Measurements from ENCODE around the gene CADPS2.

DNA sequence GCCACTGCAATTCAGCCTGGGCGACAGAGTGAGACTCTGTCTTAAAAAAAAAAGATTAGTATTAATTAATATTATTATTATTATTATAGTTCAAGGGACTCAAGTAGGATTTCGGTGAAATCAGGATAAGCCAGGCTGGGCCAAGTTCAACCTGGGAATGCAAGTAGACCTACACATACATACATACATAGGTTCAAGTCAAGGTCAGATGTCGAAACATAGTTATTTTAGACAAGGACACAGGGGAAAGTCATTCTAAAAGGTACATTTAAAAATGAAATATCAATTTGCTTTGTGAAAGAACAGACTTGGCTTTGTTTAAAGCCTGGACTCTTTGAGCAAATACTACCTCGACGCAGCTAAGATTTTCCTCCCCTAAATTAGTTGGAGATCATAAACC lies 336.7 kb downstream of the CADPS2 start:
- TF ChIP-seq, protein P1, sequence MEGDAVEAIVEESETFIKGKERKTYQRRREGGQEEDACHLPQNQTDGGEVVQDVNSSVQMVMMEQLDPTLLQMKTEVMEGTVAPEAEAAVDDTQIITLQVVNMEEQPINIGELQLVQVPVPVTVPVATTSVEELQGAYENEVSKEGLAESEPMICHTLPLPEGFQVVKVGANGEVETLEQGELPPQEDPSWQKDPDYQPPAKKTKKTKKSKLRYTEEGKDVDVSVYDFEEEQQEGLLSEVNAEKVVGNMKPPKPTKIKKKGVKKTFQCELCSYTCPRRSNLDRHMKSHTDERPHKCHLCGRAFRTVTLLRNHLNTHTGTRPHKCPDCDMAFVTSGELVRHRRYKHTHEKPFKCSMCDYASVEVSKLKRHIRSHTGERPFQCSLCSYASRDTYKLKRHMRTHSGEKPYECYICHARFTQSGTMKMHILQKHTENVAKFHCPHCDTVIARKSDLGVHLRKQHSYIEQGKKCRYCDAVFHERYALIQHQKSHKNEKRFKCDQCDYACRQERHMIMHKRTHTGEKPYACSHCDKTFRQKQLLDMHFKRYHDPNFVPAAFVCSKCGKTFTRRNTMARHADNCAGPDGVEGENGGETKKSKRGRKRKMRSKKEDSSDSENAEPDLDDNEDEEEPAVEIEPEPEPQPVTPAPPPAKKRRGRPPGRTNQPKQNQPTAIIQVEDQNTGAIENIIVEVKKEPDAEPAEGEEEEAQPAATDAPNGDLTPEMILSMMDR (IDR thresholded peaks at IDR 0.05) = no peak
- TF ChIP-seq EP300 (IDR thresholded peaks at IDR 0.05) (no peak), POLR2AphosphoS5 (IDR thresholded peaks at IDR 0.05) (no peak)
